K562 (cell line): ENCODE measurements around the gene MTA1.

Experiments
- ETV6 ChIP-seq, 3 experiments: fragments of 150-350 bp in 1 of 3; sonication (generic) in 1 of 3; formaldehyde crosslinking in 1 of 3; IDR thresholded peaks; 2 replicates each; pipeline versions ENCODE4 v1.6.1 to v1.8.0; 2014 to 2022; ENCODE audit warnings: borderline replicate concordance in 2 of 3, low read depth in 2 of 3, antibody characterized with exemption in 1 of 3, low read length in 1 of 3, mild to moderate bottlenecking in 1 of 3, missing genetic modification reagents in 1 of 3
- HIVEP1 ChIP-seq: fragments of 250-450 bp; sonication (Bioruptor Pico); IDR thresholded peaks from 2 replicates; pipeline ENCODE4 v1.4.0; 2020; ENCODE audit warnings: mild to moderate bottlenecking
- POLR2AphosphoS5 ChIP-seq: IDR thresholded peaks from 2 replicates; pipeline ENCODE4 v1.6.1; 2011; ENCODE audit warnings: mild to moderate bottlenecking, low read depth, low read length, moderate library complexity; ENCODE audit not compliant: control insufficient read depth, insufficient read depth
- SRF ChIP-seq, 2 experiments: fragments of 250-450, 450-650 bp in 1 of 2; sonication (Bioruptor Pico) in 1 of 2; sonication (generic) in 1 of 2; formaldehyde crosslinking; IDR thresholded peaks; 2 replicates each; pipeline versions ENCODE4 v1.5.0 to v1.5.1; 2020 to 2022; ENCODE audit warnings: mild to moderate bottlenecking in 1 of 2, missing genetic modification reagents in 1 of 2
- YY1 ChIP-seq, 3 experiments: IDR thresholded peaks; 2 replicates each; pipeline ENCODE4 v1.6.1; 2011; ENCODE audit warnings: low read length in 2 of 3, mild to moderate bottlenecking in 2 of 3, moderate library complexity in 2 of 3, borderline replicate concordance in 1 of 3, control low read depth in 1 of 3, low read depth in 1 of 3; ENCODE audit not compliant: insufficient read depth in 3 of 3, insufficient replicate concordance in 2 of 3, control insufficient read depth in 1 of 3, insufficient read length in 1 of 3; ENCODE audit errors: extremely low read depth in 1 of 3

DNA sequence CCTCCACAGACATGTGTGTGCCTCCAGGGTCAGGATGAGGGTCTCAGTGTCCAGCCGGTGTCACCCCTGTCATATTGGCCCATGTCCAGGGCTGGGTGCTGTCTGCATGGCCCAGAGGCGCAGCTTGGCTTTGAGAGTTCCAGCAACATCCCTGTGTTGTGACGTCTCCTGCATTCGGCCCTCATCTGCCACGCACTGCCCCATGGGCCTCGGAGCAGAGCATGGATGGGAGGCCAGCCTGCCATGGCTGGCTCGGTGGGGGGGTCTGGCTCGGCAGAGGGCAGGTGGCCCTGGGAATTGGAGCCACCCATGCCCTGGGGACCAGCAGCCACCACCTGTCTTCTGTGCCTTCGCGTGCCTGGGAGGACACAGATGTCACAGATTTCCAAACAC lies 32.1 kb upstream of the MTA1 start:
- TF ChIP-seq YY1 (IDR thresholded peaks at IDR 0.05; ENCODE audit: borderline replicate concordance in 1 of 3, control insufficient read depth in 1 of 3, extremely low read depth in 1 of 3, insufficient read depth in 3 of 3, insufficient read length in 1 of 3, insufficient replicate concordance in 2 of 3, low read depth in 1 of 3, low read length in 2 of 3) (no peak), SRF (CRISPR knock-in tag; IDR thresholded peaks at IDR 0.05) (no peak), HIVEP1 (CRISPR knock-in tag) (no peak), POLR2AphosphoS5 (no peak), ETV6 (IDR thresholded peaks at IDR 0.05; ENCODE audit: borderline replicate concordance in 1 of 2, low read depth in 2 of 2, low read length in 1 of 2) (no peak), ETV6 (CRISPR knock-in tag; IDR thresholded peaks at IDR 0.05; ENCODE audit: borderline replicate concordance) (no peak)
